K562 (cell line): ENCODE data around the gene CIB1. TPM values are rescaled to one million over a fixed set of nuclear protein-coding genes. Genes with fewer than 3 reads are reported as not detected.

Experiments
- CCNT2 ChIP-seq: IDR thresholded peaks from 2 replicates; pipeline ENCODE4 v1.6.1; 2011; ENCODE audit warnings: borderline replicate concordance, low read depth, mild to moderate bottlenecking, moderate library complexity, mixed read lengths, low read length; ENCODE audit not compliant: insufficient read length; ENCODE audit errors: extremely low read depth
- DACH1 ChIP-seq: fragments of 450-650 bp; IDR thresholded peaks from 2 replicates; pipeline ENCODE4 v1.6.1; 2018; ENCODE audit not compliant: partially characterized antibody
- LEF1 ChIP-seq: fragments of 450-650 bp; IDR thresholded peaks from 2 replicates; pipeline ENCODE4 v1.6.1; 2016; ENCODE audit warnings: mild to moderate bottlenecking
- MTA2 ChIP-seq: fragments of 450-650 bp; IDR thresholded peaks from 2 replicates; pipeline ENCODE4 v1.6.1; 2016; ENCODE audit warnings: low read depth
- NBN ChIP-seq: fragments of 450-650 bp; IDR thresholded peaks from 2 replicates; pipeline ENCODE4 v1.6.1; 2016; ENCODE audit warnings: low read depth, mild to moderate bottlenecking
- NCOA1 ChIP-seq: fragments of 450-650 bp; IDR thresholded peaks from 2 replicates; pipeline ENCODE4 v1.6.1; 2016; ENCODE audit warnings: low read depth
- POLR3G ChIP-seq: IDR thresholded peaks from 2 replicates; pipeline ENCODE4 v1.6.1; 2011; ENCODE audit not compliant: insufficient read length, insufficient replicate concordance; ENCODE audit errors: extremely low read depth
- PPARD ChIP-seq: fragments of 250-450 bp; sonication (Bioruptor Pico); IDR thresholded peaks from 2 replicates; pipeline ENCODE4 v1.8.0; 2022; ENCODE audit warnings: inconsistent platforms, mild to moderate bottlenecking, moderate library complexity
- XRCC4 ChIP-seq: IDR thresholded peaks from one replicate; pipeline ENCODE4 v1.6.1; 2011; ENCODE audit not compliant: insufficient read depth, insufficient read length; ENCODE audit errors: extremely low read depth
- ZNF134 ChIP-seq: fragments of 250-450 bp; sonication (Bioruptor Pico); conservative IDR thresholded peaks from 2 replicates; pipeline ENCODE4 v1.4.0; 2020
- ZNF589 ChIP-seq: fragments of 200-800 bp; sonication (Bioruptor generic); IDR thresholded peaks from 2 replicates; pipeline ENCODE4 v1.6.1; 2016; ENCODE audit warnings: low read depth, missing genetic modification characterization, missing compliant biosample characterization
- polyA plus RNA-seq, 8 experiments: library from polyadenylated mRNA; depleted of rRNA in 4 of 8; stranded (reverse) in 5 of 8; unstranded in 3 of 8; fragments of >200 nt; fragmentation: Nextera tagmentation in 2 of 8; fragmentation: Illumina TruSeq in 1 of 8; extraction: Ambion mirVana in 2 of 8; extraction: Trizol in 1 of 8; gene quantifications; 2 replicates each; pipeline versions ENCODE4 v1.2.1 to v1.2.3, GENCODE V29; 2011 to 2014; ENCODE audit warnings: inconsistent platforms in 1 of 8, missing spikeins in 1 of 8
- total RNA-seq, 7 experiments: library from RNA; depleted of rRNA in 6 of 7; stranded (reverse); fragments of >200 nt in 6 of 7; fragmentation: Illumina TruSeq in 2 of 7; extraction: Trizol in 2 of 7; gene quantifications; 2 replicates each; pipeline versions ENCODE4 v1.2.1 to v1.2.3, GENCODE V29; 2011 to 2021; ENCODE audit warnings: low replicate concordance in 1 of 7
- TF ChIP-seq, protein P1 (sequence below), 2 experiments: fragments of 450-650 bp in 1 of 2; sonication (generic) in 1 of 2; formaldehyde crosslinking in 1 of 2; IDR thresholded peaks in 1 of 2; conservative IDR thresholded peaks in 1 of 2; 2 replicates each; pipeline versions ENCODE4 v1.6.1 to v1.8.1; 2016 to 2023; ENCODE audit warnings: mild to moderate bottlenecking in 2 of 2, moderate library complexity in 2 of 2, inconsistent platforms in 1 of 2, missing genetic modification reagents in 1 of 2
- TF ChIP-seq, protein P2 (sequence below), 2 experiments: IDR thresholded peaks; 2 replicates each; pipeline ENCODE4 v1.6.1; 2012; ENCODE audit warnings: improper control_type of control experiment in 2 of 2, low read depth in 2 of 2, low read length in 2 of 2, borderline replicate concordance in 1 of 2
- TF ChIP-seq, protein P3 (sequence below): fragments of 250-450 bp; sonication (Bioruptor Pico); IDR thresholded peaks from 2 replicates; pipeline ENCODE4 v1.5.0; 2021; ENCODE audit warnings: mild to moderate bottlenecking, moderate library complexity
- TF ChIP-seq, protein P4 (sequence below): fragments of 450-650 bp; IDR thresholded peaks from 2 replicates; pipeline ENCODE4 v1.6.1; 2016; ENCODE audit warnings: borderline replicate concordance
- TF ChIP-seq, protein P5 (sequence below), 2 experiments: fragments of 450-650 bp; IDR thresholded peaks; 2 replicates each; pipeline ENCODE4 v1.6.1; 2016

The CIB1 gene
- total and polyA plus RNA-seq, 9 of the 15 experiments (the other 6 are each of a cell fraction or from before 2014, with no cell fraction given): 14.9 to 136 (median 64.5) TPM

DNA sequence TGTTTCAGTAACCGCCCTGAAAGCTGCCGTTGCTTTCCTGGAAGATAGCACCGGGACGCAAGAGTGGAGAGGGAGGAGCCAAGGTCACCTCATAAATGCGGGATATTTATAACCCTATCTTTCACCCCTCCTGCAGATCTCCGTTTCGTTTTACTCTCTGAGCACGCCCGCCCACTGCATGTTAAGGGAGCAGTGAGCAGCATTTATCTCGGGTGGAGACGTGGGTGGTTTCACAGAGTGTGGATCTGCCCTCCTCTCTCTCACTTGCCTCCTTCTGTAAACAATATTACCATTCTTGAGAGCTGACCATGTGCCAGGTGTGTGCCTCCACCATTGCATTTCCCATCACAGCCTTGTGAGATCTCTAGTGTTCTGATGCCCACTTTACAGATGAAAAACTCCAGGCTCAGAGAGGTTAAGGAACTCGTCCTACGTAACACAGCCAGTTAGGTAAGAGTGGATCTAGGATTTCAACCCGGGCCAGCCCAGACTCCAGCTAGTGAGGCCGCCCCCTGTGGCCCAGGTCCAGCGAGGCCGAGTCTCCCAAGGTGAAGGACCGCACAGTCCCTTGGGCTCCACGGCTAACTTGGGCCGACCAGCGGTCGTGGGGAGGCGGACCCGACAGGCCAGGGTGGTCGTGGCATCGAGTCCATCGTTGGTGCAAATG is 49.5 kb downstream of the CIB1 start (continued):
- TF ChIP-seq CCNT2 (peak; percentile 30), ZNF589 (CRISPR knock-in tag) (peak; percentile 18; the same call in 1 of the 2 replicates), NBN (peak; percentile 91), XRCC4 (no peak), POLR3G (no peak), MTA2 (peak; percentile 17), LEF1 (peak; percentile 68), NCOA1 (peak; percentile 71), PPARD (no peak), DACH1 (peak; percentile 33), ZNF134 (CRISPR knock-in tag) (no peak)
- TF ChIP-seq, protein P1, sequence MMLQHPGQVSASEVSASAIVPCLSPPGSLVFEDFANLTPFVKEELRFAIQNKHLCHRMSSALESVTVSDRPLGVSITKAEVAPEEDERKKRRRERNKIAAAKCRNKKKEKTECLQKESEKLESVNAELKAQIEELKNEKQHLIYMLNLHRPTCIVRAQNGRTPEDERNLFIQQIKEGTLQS (IDR thresholded peaks at IDR 0.05): no peak; the same call in 1 of the 2 replicates
- TF ChIP-seq, protein P1 (CRISPR knock-in tag; conservative IDR thresholded peaks at IDR 0.05): 0 out of 2 replicates have a peak, but pooled peaks have one; percentile 12
- TF ChIP-seq, protein P2, sequence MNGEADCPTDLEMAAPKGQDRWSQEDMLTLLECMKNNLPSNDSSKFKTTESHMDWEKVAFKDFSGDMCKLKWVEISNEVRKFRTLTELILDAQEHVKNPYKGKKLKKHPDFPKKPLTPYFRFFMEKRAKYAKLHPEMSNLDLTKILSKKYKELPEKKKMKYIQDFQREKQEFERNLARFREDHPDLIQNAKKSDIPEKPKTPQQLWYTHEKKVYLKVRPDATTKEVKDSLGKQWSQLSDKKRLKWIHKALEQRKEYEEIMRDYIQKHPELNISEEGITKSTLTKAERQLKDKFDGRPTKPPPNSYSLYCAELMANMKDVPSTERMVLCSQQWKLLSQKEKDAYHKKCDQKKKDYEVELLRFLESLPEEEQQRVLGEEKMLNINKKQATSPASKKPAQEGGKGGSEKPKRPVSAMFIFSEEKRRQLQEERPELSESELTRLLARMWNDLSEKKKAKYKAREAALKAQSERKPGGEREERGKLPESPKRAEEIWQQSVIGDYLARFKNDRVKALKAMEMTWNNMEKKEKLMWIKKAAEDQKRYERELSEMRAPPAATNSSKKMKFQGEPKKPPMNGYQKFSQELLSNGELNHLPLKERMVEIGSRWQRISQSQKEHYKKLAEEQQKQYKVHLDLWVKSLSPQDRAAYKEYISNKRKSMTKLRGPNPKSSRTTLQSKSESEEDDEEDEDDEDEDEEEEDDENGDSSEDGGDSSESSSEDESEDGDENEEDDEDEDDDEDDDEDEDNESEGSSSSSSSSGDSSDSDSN (IDR thresholded peaks at IDR 0.05; ENCODE audit: borderline replicate concordance in 1 of 2, low read depth in 2 of 2, low read length in 2 of 2): peak in 1 of 2 experiments; percentile 84; a peak in 2 of 4 replicates
- TF ChIP-seq, protein P3, sequence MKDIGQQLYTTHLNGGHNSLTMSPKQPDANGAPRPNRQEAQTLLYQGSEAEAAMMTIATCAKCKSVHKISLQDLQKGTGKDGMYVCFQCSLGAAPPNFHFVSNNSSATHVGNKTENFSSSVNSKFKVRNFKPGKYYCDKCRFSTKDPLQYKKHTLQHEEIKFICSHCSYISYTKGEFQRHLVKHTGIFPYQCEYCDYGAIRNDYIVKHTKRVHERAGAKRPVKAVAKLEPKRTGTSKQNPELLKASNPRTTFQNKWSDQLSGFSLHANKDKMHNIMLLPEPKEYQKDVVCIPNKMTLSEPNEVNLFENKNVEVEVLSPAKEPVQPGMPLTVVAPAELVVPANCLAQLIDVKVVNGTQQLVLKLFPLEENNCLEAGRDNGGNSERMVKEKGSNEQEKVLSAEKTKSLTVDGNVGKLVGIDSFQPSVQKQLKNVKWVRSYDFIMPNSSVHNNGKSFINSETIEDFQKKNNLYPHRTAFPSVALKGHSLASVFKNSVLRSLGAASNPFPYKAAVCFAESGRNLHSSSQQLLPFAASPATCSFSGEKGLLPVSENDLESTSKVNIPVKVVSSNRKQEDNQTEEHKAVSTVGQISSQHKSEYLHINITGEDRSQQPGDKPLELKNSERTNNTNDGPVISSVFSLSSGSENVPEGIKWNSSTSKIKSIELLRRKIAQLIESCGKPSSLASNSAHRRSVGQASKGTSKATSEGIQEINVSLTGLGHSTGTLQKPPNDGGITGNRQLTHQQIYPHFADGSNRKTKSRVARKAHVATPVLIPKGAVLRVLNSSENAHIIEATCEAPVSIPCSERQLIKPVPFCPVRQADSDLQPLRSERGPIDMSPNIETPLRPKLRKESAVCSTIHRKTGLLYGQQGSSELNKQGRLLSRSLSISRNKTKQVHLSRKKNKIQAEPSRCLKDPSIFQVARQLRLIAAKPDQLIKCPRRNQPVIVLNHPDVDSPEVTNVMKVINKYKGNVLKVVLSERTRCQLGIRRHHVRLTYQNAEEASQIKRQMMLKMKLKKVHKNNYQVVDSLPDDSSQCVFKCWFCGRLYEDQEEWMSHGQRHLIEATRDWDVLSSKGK (CRISPR knock-in tag): no peak
- TF ChIP-seq, protein P4, sequence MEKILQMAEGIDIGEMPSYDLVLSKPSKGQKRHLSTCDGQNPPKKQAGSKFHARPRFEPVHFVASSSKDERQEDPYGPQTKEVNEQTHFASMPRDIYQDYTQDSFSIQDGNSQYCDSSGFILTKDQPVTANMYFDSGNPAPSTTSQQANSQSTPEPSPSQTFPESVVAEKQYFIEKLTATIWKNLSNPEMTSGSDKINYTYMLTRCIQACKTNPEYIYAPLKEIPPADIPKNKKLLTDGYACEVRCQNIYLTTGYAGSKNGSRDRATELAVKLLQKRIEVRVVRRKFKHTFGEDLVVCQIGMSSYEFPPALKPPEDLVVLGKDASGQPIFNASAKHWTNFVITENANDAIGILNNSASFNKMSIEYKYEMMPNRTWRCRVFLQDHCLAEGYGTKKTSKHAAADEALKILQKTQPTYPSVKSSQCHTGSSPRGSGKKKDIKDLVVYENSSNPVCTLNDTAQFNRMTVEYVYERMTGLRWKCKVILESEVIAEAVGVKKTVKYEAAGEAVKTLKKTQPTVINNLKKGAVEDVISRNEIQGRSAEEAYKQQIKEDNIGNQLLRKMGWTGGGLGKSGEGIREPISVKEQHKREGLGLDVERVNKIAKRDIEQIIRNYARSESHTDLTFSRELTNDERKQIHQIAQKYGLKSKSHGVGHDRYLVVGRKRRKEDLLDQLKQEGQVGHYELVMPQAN: peak; percentile 51; the same call in 1 of the 2 replicates
- TF ChIP-seq, protein P5, sequence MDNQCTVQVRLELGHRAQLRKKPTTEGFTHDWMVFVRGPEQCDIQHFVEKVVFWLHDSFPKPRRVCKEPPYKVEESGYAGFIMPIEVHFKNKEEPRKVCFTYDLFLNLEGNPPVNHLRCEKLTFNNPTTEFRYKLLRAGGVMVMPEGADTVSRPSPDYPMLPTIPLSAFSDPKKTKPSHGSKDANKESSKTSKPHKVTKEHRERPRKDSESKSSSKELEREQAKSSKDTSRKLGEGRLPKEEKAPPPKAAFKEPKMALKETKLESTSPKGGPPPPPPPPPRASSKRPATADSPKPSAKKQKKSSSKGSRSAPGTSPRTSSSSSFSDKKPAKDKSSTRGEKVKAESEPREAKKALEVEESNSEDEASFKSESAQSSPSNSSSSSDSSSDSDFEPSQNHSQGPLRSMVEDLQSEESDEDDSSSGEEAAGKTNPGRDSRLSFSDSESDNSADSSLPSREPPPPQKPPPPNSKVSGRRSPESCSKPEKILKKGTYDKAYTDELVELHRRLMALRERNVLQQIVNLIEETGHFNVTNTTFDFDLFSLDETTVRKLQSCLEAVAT (IDR thresholded peaks at IDR 0.05): peak; percentile 71 to 80; a peak in 2 of 4 replicates
